Endothelial cell of umbilical vein (primary cell): ENCODE measurements around the gene CLCA1.

Source experiments
- EZH2 ChIP-seq: IDR thresholded peaks from 2 replicates; pipeline ENCODE4 v1.6.1; 2012; ENCODE audit warnings: borderline replicate concordance, low read depth, mild to moderate bottlenecking, moderate library complexity, low read length, inconsistent platforms; ENCODE audit not compliant: severe bottlenecking
- GATA2 ChIP-seq: IDR thresholded peaks from 2 replicates; pipeline ENCODE4 v1.7.0; 2011; ENCODE audit warnings: low read depth, mild to moderate bottlenecking, moderate library complexity, mixed read lengths, low read length; ENCODE audit not compliant: insufficient read length, insufficient read depth
- JUN ChIP-seq: IDR thresholded peaks from 2 replicates; pipeline ENCODE4 v1.6.1; 2011; ENCODE audit warnings: borderline replicate concordance, low read depth; ENCODE audit not compliant: insufficient read length, insufficient read depth
- MYC ChIP-seq: IDR thresholded peaks from one replicate; pipeline ENCODE4 v1.6.1; 2011; ENCODE audit warnings: mild to moderate bottlenecking, low read depth, low read length
- POLR2A ChIP-seq: IDR thresholded peaks from 2 replicates; pipeline ENCODE4 v1.6.1; 2012; ENCODE audit warnings: low read depth, mild to moderate bottlenecking, control low read depth, low read length
- POLR2AphosphoS5 ChIP-seq: IDR thresholded peaks from 2 replicates; pipeline ENCODE4 v1.6.1; 2012; ENCODE audit warnings: low read depth, mild to moderate bottlenecking, control low read depth, low read length, moderate library complexity; ENCODE audit not compliant: insufficient read depth
- TF ChIP-seq, protein P1 (sequence below), 2 donors: IDR thresholded peaks; 1 replicate in 1 of 2; 2 replicates in 1 of 2; pipeline ENCODE4 v1.5.1; 2011; ENCODE audit warnings: low read length in 2 of 2, mild to moderate bottlenecking in 2 of 2, moderate library complexity in 2 of 2, control low read depth in 1 of 2, inconsistent platforms in 1 of 2, low read depth in 1 of 2; ENCODE audit not compliant: insufficient read depth in 1 of 2; ENCODE audit errors: extremely low read depth in 1 of 2
- TF ChIP-seq, protein P2 (sequence below): IDR thresholded peaks from 2 replicates; pipeline ENCODE4 v1.6.1; 2011; ENCODE audit not compliant: insufficient read depth, insufficient read length

DNA sequence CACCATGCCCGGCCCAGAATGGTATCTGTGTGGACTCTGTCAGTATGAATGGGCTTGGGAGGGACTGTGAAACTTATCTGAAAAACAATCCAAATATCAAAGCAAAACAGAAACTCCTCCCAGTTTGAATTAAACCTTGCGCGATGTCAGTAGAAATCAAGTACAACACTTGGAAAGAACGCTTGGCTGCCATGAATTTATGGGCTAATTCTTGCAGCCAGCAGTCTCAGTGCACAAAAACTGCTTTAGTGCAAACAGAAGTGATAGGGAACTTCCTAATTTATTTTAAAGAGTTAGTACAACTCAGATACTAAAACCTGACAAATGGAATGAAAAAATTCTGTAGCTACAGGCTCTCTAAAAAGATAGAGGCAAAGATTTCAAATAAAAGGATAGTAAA, 8.5 kb downstream of the CLCA1 start:
- TF ChIP-seq, protein P1, sequence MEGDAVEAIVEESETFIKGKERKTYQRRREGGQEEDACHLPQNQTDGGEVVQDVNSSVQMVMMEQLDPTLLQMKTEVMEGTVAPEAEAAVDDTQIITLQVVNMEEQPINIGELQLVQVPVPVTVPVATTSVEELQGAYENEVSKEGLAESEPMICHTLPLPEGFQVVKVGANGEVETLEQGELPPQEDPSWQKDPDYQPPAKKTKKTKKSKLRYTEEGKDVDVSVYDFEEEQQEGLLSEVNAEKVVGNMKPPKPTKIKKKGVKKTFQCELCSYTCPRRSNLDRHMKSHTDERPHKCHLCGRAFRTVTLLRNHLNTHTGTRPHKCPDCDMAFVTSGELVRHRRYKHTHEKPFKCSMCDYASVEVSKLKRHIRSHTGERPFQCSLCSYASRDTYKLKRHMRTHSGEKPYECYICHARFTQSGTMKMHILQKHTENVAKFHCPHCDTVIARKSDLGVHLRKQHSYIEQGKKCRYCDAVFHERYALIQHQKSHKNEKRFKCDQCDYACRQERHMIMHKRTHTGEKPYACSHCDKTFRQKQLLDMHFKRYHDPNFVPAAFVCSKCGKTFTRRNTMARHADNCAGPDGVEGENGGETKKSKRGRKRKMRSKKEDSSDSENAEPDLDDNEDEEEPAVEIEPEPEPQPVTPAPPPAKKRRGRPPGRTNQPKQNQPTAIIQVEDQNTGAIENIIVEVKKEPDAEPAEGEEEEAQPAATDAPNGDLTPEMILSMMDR (IDR thresholded peaks at IDR 0.05; ENCODE audit: extremely low read depth in 1 of 2, insufficient read depth in 1 of 2, low read depth in 1 of 2, low read length in 2 of 2) = no peak
- TF ChIP-seq, protein P2, sequence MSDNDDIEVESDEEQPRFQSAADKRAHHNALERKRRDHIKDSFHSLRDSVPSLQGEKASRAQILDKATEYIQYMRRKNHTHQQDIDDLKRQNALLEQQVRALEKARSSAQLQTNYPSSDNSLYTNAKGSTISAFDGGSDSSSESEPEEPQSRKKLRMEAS = no peak
- TF ChIP-seq POLR2A (no peak), EZH2 (no peak), MYC (no peak), GATA2 (no peak), POLR2AphosphoS5 (no peak), JUN (no peak)
